Naive B cell (primary cell): Measurements from ENCODE around the gene SH2D3C. TPM values are rescaled to one million over a fixed set of nuclear protein-coding genes. Genes with fewer than 3 reads are reported as not detected.

Experiments
- ATAC-seq, 2 donors: fragments of 150-1000 bp; cut with Tn5 transposase; 2 replicates each; pipeline ENCODE4 v1.10.0; 2021; ENCODE audit warnings: low read depth in 2 of 2, mild to moderate bottlenecking in 2 of 2, moderate library complexity in 2 of 2
- DNase-seq: peaks from one replicate; pipeline ENCODE4 v3.0.0; 2022
- H3K27ac Mint-ChIP-seq, 6 donors: one replicate each; pipeline ENCODE4 v1.8.0; 2020 to 2022; ENCODE audit warnings: mild to moderate bottlenecking in 6 of 6, mixed read lengths in 6 of 6, moderate library complexity in 5 of 6, inconsistent platforms in 2 of 6
- H3K27me3 Mint-ChIP-seq, 3 donors: one replicate each; pipeline ENCODE4 v1.8.0; 2021 to 2022; ENCODE audit warnings: mixed read lengths in 3 of 3, mild to moderate bottlenecking in 1 of 3
- H3K36me3 Mint-ChIP-seq, 2 donors: one replicate each; pipeline ENCODE4 v1.8.0; 2020 to 2022; ENCODE audit warnings: mixed read lengths in 2 of 2, inconsistent platforms in 1 of 2, mild to moderate bottlenecking in 1 of 2
- H3K4me1 Mint-ChIP-seq, 3 donors: one replicate each; pipeline ENCODE4 v1.8.0; 2020 to 2022; ENCODE audit warnings: mixed read lengths in 3 of 3, inconsistent platforms in 1 of 3, mild to moderate bottlenecking in 1 of 3, moderate library complexity in 1 of 3
- H3K4me3 Mint-ChIP-seq, 8 donors: one replicate each; pipeline ENCODE4 v1.8.0; 2020 to 2022; ENCODE audit warnings: mild to moderate bottlenecking in 8 of 8, mixed read lengths in 8 of 8, moderate library complexity in 8 of 8, inconsistent platforms in 2 of 8
- H3K9me3 Mint-ChIP-seq, 7 donors: one replicate each; pipeline ENCODE4 v1.8.0; 2020 to 2022; ENCODE audit warnings: mixed read lengths in 7 of 7, mild to moderate bottlenecking in 5 of 7, inconsistent platforms in 2 of 7, moderate library complexity in 1 of 7
- polyA plus RNA-seq, 6 donors: library from polyadenylated mRNA; unstranded; fragments of 300-500 nt; fragmentation: Illumina TruSeq; gene quantifications; one replicate each; pipeline ENCODE4 v1.2.3, GENCODE V29; 2021; ENCODE audit warnings: low read depth in 6 of 6

SH2D3C gene
- polyA plus RNA-seq, 6 donors from 2014 or later, result 29.8 to 87.0 (median 34.7) TPM

GRCh38 chr9:127708952-127709587, 69.4 kb downstream of the SH2D3C start:
- no peak overlapping the region for H3K27ac Mint-ChIP-seq

GRCh38 chr9:127707766-127708165, 70.7 kb downstream of the SH2D3C start:
- DNase-seq, result no peak
- H3K4me3 Mint-ChIP-seq, result no peak overlapping the region

More at GRCh38 chr9:127708952-127709587, 69.4 kb downstream of the SH2D3C start:
- no peak for ATAC-seq
- Mint-ChIP-seq H3K4me3 (peak overlapping the region in 1 of 8 donors; percentile 64), H3K36me3 (no peaks in the 10 kb centered on the region), H3K4me1 (peaks cover 6 to 20% (median 12%) of the 10 kb centered on the region in 3 donors), H3K9me3 (peaks cover 0 to 2% (median 0%) of the 10 kb centered on the region in 7 donors), H3K27me3 (no peaks in the 10 kb centered on the region)
- DNase-seq, result no peak

DNA sequence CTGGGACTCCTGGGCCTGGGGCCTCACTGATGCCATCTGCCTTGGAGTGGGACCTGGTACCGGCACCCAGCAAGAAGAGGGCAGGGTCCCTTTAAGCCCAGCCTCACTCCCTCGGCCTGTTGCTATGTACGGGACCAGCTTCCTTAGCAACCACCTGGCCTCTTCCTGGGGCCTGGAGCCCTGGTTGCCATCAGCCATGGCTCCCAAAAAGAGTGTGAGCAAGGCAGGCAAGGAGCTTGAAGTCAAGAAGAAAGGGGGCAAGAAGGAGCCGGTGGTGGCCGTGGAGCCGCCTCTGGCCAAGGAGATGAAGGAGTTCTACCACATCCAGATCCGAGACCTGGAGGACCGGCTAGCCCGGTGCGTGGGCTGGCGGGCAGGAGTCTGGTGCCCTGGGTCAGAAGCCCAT, 71.6 kb downstream of the SH2D3C start, which contains the start of gene CFAP157:
TSS of gene CFAP157 (plus strand) at position 153 of the 406 bp plus-strand sequence. CDS start at position 197, 44 bp downstream.
- H3K4me1 Mint-ChIP-seq, result peaks cover 6 to 17% (median 12%) of the 10 kb centered on the region in 3 donors
- ATAC-seq (no peak), DNase-seq (no peak)
- H3K9me3 Mint-ChIP-seq, result peaks cover 0 to 2% (median 0%) of the 10 kb centered on the region in 7 donors
- no peaks in the 10 kb centered on the region for H3K27me3 Mint-ChIP-seq
- peak within 1 kb of the TSS in 1 of 8 donors; percentile 54 for H3K4me3 Mint-ChIP-seq
- H3K36me3 Mint-ChIP-seq, result no peaks in the 10 kb centered on the region
- peak within 1 kb of the TSS in 2 of 6 donors; percentile 42 to 65 for H3K27ac Mint-ChIP-seq

More at GRCh38 chr9:127707766-127708165, 70.7 kb downstream of the SH2D3C start:
- peaks cover 0 to 2% (median 0%) of the 10 kb centered on the region in 7 donors for H3K9me3 Mint-ChIP-seq
- no peaks in the 10 kb centered on the region for H3K27me3 Mint-ChIP-seq
- peak overlapping the region in 1 of 6 donors; percentile 65 for H3K27ac Mint-ChIP-seq
- peaks cover 6 to 17% (median 12%) of the 10 kb centered on the region in 3 donors for H3K4me1 Mint-ChIP-seq
- peak in 1 of 2 donors; percentile 47 for ATAC-seq
- H3K36me3 Mint-ChIP-seq, result no peaks in the 10 kb centered on the region

DNA sequence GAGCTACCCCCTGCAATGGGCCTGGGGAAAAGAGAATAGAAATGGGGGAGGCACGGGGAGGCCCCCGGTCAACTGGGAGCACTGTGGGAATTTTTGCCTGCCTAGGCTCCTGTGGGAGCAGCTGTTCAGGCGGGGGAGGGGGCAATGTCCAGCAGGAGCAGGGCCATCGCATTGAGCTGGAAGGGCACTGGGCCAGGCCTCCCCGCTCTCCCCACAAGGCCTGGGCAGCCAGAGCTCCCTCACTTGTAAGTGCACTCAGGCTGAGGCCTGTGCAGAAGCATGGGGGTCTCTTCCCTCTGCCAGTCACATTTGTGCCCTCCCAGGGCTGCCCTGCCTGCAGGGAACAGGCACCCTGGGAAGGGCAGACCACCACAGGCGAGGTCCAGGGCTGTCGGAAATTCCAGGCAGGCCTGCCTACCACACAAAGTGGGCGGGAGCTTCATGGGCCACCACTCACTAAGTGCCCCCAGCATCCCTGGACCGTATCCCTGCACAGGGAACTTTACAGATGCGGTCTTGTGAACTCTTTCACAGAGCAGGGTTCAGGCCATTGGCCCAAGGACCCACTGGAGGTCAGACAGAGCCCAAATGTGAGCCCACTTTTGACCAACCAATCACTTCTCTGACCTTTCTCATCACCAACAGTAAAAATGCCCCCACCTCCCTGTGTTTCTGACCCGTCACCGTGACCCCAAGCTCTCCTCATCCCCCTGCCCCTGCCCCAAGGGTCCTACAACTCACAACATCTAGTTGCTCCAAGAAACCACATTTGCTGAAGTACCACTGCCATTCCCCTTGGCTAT, 72.7 kb downstream of the SH2D3C start:
- Mint-ChIP-seq H3K27me3 (no peaks in the 10 kb centered on the region), H3K36me3 (no peaks in the 10 kb centered on the region), H3K27ac (peak overlapping the region in 2 of 6 donors; percentile 6 to 14), H3K9me3 (peaks cover 0 to 2% (median 0%) of the 10 kb centered on the region in 7 donors), H3K4me1 (peaks cover 0 to 10% (median 6%) of the 10 kb centered on the region in 3 donors), H3K4me3 (peak overlapping the region in 1 of 8 donors; percentile 54)
- ATAC-seq (no peak), DNase-seq (no peak)

GRCh38 chr9:127703289-127703946, 75.0 kb downstream of the SH2D3C start:
- no peaks in the 10 kb centered on the region for H3K27me3 Mint-ChIP-seq
- no peak overlapping the region for H3K4me3 Mint-ChIP-seq
- no peaks in the 10 kb centered on the region for H3K9me3 Mint-ChIP-seq
- H3K36me3 Mint-ChIP-seq, result no peaks in the 10 kb centered on the region
- no peak for ATAC-seq
- DNase-seq, result no peak
- H3K27ac Mint-ChIP-seq, result no peak overlapping the region
- H3K4me1 Mint-ChIP-seq, result peaks cover 14 to 21% (median 17%) of the 10 kb centered on the region in 3 donors

GRCh38 chr9:127700594-127701255, 77.7 kb downstream of the SH2D3C start:
- Mint-ChIP-seq H3K36me3 (no peaks in the 10 kb centered on the region), H3K27ac (peak overlapping the region in 2 of 6 donors; percentile 39 to 49), H3K27me3 (no peaks in the 10 kb centered on the region), H3K4me1 (peaks cover 10 to 18% (median 14%) of the 10 kb centered on the region in 3 donors), H3K4me3 (peak overlapping the region in 3 of 8 donors; percentile 47 to 88 (median 76)), H3K9me3 (no peaks in the 10 kb centered on the region)
- ATAC-seq (no peak), DNase-seq (no peak)

GRCh38 chr9:127700140-127700539, 78.3 kb downstream of the SH2D3C start:
- DNase-seq, result no peak
- no peaks in the 10 kb centered on the region for H3K36me3 Mint-ChIP-seq
- peak overlapping the region in 3 of 6 donors; percentile 14 to 96 (median 36) for H3K27ac Mint-ChIP-seq
- no peak for ATAC-seq
- no peaks in the 10 kb centered on the region for H3K9me3 Mint-ChIP-seq
- peak overlapping the region in 7 of 8 donors; percentile 15 to 89 (median 85) for H3K4me3 Mint-ChIP-seq
- peaks cover 10 to 18% (median 14%) of the 10 kb centered on the region in 3 donors for H3K4me1 Mint-ChIP-seq
- H3K27me3 Mint-ChIP-seq, result no peaks in the 10 kb centered on the region

GRCh38 chr9:127698985-127699670, 79.3 kb downstream of the SH2D3C start:
- H3K27ac Mint-ChIP-seq, result peak overlapping the region; percentile 36 to 96 (median 90)
- peaks cover 10 to 18% (median 14%) of the 10 kb centered on the region in 3 donors for H3K4me1 Mint-ChIP-seq
- H3K4me3 Mint-ChIP-seq, result peak overlapping the region; percentile 76 to 91 (median 88)
- H3K9me3 Mint-ChIP-seq, result no peaks in the 10 kb centered on the region
- peak; percentile 86 for DNase-seq
- peak; percentile 96 to 99 for ATAC-seq
- H3K36me3 Mint-ChIP-seq, result no peaks in the 10 kb centered on the region
- no peaks in the 10 kb centered on the region for H3K27me3 Mint-ChIP-seq

DNA sequence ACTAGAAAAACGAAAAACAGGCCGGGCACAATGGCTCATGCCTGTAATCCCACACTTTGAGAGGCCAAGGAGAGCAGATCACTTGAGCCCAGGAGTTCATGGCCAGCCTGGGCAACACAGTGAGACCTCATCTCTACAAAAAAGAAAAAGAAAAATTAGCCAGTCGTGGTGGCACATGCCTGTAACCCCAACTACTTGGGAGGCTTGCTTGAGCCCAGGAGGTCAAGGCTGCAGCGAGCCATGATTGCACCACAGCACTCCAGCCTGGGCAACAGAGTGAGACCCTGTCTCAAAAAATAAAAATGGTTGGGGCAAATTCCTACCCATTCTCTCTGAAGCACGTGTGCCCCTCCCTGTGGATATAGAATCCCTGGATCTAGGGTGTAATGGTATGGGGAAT, 80.1 kb downstream of the SH2D3C start:
- Mint-ChIP-seq H3K9me3 (no peaks in the 10 kb centered on the region), H3K36me3 (no peaks in the 10 kb centered on the region), H3K27ac (no peak overlapping the region), H3K27me3 (no peaks in the 10 kb centered on the region), H3K4me1 (peaks cover 10 to 18% (median 14%) of the 10 kb centered on the region in 3 donors), H3K4me3 (peak overlapping the region in 5 of 8 donors; percentile 58 to 91 (median 63))
- ATAC-seq (no peak), DNase-seq (no peak)

DNA sequence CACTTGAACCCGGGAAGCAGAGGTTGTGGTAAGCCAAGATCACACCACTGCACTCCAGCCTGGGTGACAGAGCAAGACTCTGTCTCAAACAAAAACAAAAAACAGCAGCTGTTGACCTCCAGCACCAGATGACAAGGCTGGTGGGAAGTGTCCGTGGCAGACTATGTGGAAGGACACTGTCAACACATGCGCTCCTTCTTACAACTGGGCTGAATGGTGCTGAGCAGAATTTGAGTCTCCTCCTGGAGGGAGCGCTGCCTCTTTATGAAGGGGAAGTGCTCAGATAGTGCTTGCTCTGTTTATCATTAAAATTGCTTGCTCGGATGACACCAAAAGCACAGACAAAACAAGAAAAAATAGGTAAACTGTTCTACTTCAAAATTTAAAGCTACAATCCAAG, 80.9 kb downstream of the SH2D3C start:
- peak overlapping the region in 3 of 8 donors; percentile 6 to 91 (median 67) for H3K4me3 Mint-ChIP-seq

GRCh38 chr9:127694890-127695720, 83.4 kb downstream of the SH2D3C start:
- Mint-ChIP-seq H3K36me3 (no peaks in the 10 kb centered on the region), H3K4me3 (no peak overlapping the region), H3K27ac (no peak overlapping the region), H3K9me3 (no peaks in the 10 kb centered on the region), H3K27me3 (peaks cover 0 to 5% (median 0%) of the 10 kb centered on the region in 3 donors), H3K4me1 (peaks cover 8 to 15% (median 10%) of the 10 kb centered on the region in 3 donors)
- DNase-seq (no peak), ATAC-seq (no peak)

More for the DNA sequence above, 80.9 kb downstream of the SH2D3C start:
- Mint-ChIP-seq H3K27me3 (no peaks in the 10 kb centered on the region), H3K9me3 (no peaks in the 10 kb centered on the region), H3K4me1 (peaks cover 10 to 18% (median 14%) of the 10 kb centered on the region in 3 donors), H3K36me3 (no peaks in the 10 kb centered on the region), H3K27ac (peak overlapping the region in 3 of 6 donors; percentile 20 to 86 (median 58))
- no peak for DNase-seq
- ATAC-seq, result no peak
